Upper lobe of right lung (tissue), 1 donor: Measurements from ENCODE around the gene ANO2. TPM values are rescaled to one million over a fixed set of nuclear protein-coding genes. Genes with fewer than 3 reads are reported as not detected.

Experiments
- ATAC-seq: fragments of 200-7000 bp; cut with Tn5 transposase; one replicate; pipeline ENCODE4 v1.9.1; 2020; ENCODE audit warnings: mild to moderate bottlenecking, moderate library complexity
- DNase-seq: peaks from one replicate; pipeline ENCODE4 v3.0.0-alpha.2; 2020
- H3K27ac ChIP-seq: fragments of 200-600 bp; one replicate; pipeline ENCODE4 v1.8.0; 2022
- H3K27me3 ChIP-seq: fragments of 200-600 bp; one replicate; pipeline ENCODE4 v1.8.0; 2022; ENCODE audit warnings: mild to moderate bottlenecking
- H3K36me3 ChIP-seq: fragments of 200-600 bp; one replicate; pipeline ENCODE4 v1.8.0; 2022
- H3K4me1 ChIP-seq: fragments of 200-600 bp; one replicate; pipeline ENCODE4 v1.8.0; 2022
- H3K4me3 ChIP-seq: fragments of 200-600 bp; one replicate; pipeline ENCODE4 v1.8.0; 2022; ENCODE audit warnings: mild to moderate bottlenecking
- H3K9me3 ChIP-seq: fragments of 200-600 bp; one replicate; pipeline ENCODE4 v1.8.0; 2022
- intact Hi-C: fragments of 100-400 bp; cut with DNase I; formaldehyde crosslinking; loops from one replicate; pipeline ENCODE4 v1.11.0; 2022
- total RNA-seq: library from RNA; stranded (reverse); fragmentation: NEBNext Ultra II Directional; extraction: Animal tissue kit (Norgen Biotek cat#: 25700); gene quantifications from one replicate; pipeline ENCODE4 v1.2.1, GENCODE V29; 2021
- TF ChIP-seq, protein P1 (sequence below): fragments of 200-600 bp; IDR thresholded peaks from one replicate; pipeline ENCODE4 v1.8.0; 2022; ENCODE audit warnings: antibody characterized with exemption
- donor health status: DM: no; HTN: yes; CAD: no; lungs with severe emphysema.

Gene ANO2
- total RNA-seq, 1 donor from 2014 or later: 36.8 TPM

DNA sequence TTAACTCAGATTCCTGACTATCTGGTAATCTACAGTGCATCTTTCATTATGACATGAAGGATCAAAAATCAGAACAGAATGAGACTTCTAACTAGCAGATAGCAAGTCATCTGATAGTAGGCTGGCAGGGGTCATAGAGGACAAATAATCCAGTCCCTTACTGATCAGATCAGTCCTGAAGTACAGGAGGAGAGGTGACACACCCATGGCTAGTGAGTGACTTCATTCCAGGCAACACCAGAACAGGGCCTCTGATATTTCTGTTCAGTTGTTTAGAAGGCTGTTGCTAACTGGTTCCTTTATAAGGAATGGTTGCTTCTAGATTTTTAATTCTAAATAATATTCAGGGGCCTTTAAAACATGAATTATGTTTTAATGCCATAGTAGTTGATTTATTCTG is 291.0 kb downstream of the ANO2 start:
- intact Hi-C loops: no loop called here
- H3K9me3 ChIP-seq: no peaks in the 10 kb centered on the region
- H3K4me1 ChIP-seq: peaks cover 3% of the 10 kb centered on the region
- DNase-seq (no peak), ATAC-seq (no peak)
- TF ChIP-seq, protein P1, sequence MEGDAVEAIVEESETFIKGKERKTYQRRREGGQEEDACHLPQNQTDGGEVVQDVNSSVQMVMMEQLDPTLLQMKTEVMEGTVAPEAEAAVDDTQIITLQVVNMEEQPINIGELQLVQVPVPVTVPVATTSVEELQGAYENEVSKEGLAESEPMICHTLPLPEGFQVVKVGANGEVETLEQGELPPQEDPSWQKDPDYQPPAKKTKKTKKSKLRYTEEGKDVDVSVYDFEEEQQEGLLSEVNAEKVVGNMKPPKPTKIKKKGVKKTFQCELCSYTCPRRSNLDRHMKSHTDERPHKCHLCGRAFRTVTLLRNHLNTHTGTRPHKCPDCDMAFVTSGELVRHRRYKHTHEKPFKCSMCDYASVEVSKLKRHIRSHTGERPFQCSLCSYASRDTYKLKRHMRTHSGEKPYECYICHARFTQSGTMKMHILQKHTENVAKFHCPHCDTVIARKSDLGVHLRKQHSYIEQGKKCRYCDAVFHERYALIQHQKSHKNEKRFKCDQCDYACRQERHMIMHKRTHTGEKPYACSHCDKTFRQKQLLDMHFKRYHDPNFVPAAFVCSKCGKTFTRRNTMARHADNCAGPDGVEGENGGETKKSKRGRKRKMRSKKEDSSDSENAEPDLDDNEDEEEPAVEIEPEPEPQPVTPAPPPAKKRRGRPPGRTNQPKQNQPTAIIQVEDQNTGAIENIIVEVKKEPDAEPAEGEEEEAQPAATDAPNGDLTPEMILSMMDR: no peak
- peaks cover 7% of the 10 kb centered on the region for H3K27me3 ChIP-seq
- no peaks in the 10 kb centered on the region for H3K36me3 ChIP-seq
- H3K27ac ChIP-seq: no peak overlapping the region
- no peak overlapping the region for H3K4me3 ChIP-seq

DNA sequence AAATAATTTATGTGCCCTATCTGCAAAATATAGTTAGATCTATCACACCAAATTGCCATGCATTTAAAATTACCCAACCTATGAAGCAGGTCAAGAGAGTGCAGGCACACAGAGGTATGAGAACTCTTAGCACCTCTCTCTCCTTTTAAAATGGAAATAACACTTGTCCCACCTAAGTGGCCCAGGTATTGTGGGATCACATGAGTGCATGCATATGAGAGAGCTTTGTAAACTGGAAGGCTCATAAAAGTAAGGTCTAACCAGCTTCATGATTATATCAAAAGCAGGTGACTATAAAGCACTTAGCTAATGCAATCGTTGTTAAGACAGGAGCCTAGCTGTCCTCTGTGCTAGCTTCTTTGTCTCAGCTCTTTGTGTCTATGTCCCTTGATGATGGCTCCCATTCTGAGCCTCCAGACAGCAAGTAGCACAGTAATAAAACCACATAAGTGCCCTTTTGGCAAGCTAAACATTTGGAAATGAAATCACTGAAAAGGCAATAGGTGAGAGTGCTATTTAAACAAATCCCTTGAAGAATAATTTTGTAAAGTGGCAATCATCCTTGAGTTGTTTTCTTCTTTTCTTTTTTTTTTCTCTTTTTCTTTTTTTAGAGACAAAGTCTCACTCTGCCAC is 294.1 kb downstream of the ANO2 start:
- no peaks in the 10 kb centered on the region for H3K9me3 ChIP-seq

DNA sequence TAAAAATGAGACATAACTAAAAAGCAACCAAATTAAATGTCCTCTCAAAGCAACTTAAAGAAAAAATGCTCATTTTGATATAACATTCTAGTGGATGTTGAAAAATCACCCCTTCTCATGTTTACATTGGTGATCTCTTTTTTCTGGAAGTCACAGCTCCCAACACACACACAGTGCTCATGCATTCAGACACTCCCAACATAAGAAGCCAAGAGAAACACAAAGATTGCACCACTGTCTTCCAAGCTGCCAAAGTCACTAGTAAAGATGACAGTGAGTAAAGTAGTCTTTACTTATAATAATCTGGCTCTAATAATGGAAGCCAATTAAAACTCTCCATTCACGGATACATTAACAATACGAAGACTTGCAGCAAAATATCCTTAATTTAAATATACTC is 294.8 kb downstream of the ANO2 start:
- Histone ChIP-seq H3K27me3 (peaks cover 7% of the 10 kb centered on the region), H3K9me3 (no peaks in the 10 kb centered on the region), H3K36me3 (no peaks in the 10 kb centered on the region), H3K4me1 (peaks cover 3% of the 10 kb centered on the region), H3K4me3 (no peak overlapping the region), H3K27ac (no peak overlapping the region)
- intact Hi-C loops: no loop called here
- DNase-seq (no peak), ATAC-seq (no peak)
- TF ChIP-seq, protein P1: no peak

More for the DNA sequence above, 294.1 kb downstream of the ANO2 start:
- DNase-seq (no peak), ATAC-seq (peak; percentile 64)
- intact Hi-C loops: no loop called here
- TF ChIP-seq, protein P1: no peak
- no peaks in the 10 kb centered on the region for H3K36me3 ChIP-seq
- peaks cover 3% of the 10 kb centered on the region for H3K4me1 ChIP-seq
- no peak overlapping the region for H3K27ac ChIP-seq
- H3K27me3 ChIP-seq: peaks cover 7% of the 10 kb centered on the region
- no peak overlapping the region for H3K4me3 ChIP-seq

DNA sequence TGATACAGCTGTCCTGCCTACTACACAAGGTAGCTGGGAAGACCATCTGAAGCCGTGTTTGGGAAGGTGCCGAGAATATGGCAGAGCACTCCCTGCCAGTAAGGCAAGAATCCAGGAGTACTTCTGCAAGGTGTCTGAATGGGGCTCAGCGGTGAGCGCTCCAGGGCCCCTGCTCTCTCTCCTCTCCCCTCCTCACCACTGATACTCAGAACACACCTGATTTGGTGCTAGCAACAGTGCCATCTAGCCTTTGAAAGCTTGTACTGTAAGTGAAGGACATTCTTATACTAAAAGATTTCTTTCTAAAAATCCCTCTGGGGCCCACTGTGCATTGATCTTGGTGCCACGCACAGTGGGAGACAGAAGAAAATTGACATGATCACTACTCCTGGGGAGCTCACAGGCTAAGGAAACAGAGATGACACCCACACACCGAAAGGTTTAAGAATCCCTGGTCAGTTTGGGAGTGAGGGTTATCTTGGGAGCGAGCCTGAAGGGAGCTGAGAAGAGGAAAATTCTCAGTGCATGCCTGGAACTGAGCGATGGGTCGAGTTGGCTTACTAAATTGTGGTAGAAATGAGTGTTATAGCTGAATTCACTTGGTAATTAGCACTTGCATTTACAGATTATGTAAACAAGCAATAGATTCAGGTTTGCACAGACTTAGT is 296.2 kb downstream of the ANO2 start:
- Histone ChIP-seq H3K4me3 (no peak overlapping the region), H3K27me3 (peaks cover 6% of the 10 kb centered on the region), H3K36me3 (no peaks in the 10 kb centered on the region), H3K27ac (no peak overlapping the region), H3K9me3 (no peaks in the 10 kb centered on the region), H3K4me1 (peaks cover 3% of the 10 kb centered on the region)
- DNase-seq (no peak), ATAC-seq (peak; percentile 81)
- TF ChIP-seq, protein P1: peak; percentile 49
- intact Hi-C loops: no loop called here

DNA sequence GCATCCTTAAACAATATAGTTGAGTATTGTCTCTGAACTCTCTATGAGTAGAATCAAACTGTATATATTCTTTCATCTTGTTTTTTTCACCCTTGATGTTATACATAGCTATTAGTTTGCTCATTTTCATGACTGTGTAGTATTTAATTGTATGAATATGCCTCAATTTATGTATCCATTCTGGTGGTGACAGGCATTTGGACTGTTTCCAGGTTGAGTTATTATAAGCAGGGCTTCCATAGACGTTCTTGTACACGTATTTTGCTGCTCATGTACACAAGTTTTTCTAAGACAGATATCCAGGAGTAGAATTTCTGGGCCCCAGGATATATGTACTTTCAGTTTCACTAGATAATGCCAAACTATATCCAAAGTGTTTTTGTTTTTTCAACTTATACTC is 301.8 kb downstream of the ANO2 start:
- TF ChIP-seq, protein P1: no peak
- Histone ChIP-seq H3K9me3 (no peaks in the 10 kb centered on the region), H3K36me3 (no peaks in the 10 kb centered on the region), H3K4me3 (no peak overlapping the region), H3K4me1 (no peaks in the 10 kb centered on the region), H3K27ac (no peak overlapping the region), H3K27me3 (no peaks in the 10 kb centered on the region)
- ATAC-seq: no peak
- intact Hi-C loops: no loop called here
- DNase-seq: no peak
